ENCODE results near the gene PTHLH. TPM values are rescaled to one million over a fixed set of nuclear protein-coding genes. Genes with fewer than 3 reads are reported as not detected.

PTHLH gene
- 0.60 TPM for polyA plus RNA-seq (2012; ENCODE audit: insufficient read length, low read depth)

DNA sequence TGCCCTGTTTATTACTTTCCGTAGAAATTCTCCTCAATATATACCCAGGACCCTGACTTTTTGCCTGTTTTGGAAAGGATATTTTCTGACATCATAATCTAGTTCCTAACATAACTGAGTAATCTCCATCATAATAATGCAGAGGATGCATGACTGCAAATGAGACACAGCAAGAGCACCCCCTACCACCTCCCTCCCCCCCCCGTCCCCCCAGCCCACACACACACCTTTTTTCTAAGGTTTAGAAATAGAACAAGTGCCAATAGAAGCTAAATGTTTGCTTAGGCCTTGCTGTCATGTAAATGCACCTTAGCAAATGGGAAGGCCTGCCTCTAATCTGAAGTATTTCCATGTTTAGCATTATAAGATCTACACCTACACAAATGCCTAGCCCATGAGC, at the start of gene PTHLH:
Gene PTHLH, minus strand, starts transcription at position 13 of the 400 bp plus-strand sequence. CDS start 3,239 bp downstream, outside the sequence.
- no peak for TF ChIP-seq POLR2AphosphoS5 (IDR thresholded peaks at IDR 0.05; ENCODE audit: low read depth, low read length)

DNA sequence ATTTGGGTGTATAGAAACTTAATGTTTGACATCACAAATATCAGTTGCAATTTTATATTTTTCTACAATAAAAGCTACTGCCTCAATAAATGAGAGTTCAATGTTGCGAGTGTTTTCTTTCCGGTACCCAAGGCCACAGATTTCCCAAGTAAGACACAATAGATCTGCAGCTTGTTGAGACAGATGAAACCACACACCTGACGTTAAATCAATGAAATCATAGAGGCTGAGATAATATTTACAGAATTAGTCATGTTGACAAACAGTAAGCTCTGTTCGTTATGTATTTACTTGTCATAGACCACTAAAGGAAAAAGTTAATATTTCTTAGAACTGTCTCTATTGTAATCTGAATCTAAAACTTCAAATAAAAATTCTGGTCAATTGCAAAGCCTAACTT, 49.2 kb upstream of the PTHLH start:
- TF ChIP-seq, protein P1, sequence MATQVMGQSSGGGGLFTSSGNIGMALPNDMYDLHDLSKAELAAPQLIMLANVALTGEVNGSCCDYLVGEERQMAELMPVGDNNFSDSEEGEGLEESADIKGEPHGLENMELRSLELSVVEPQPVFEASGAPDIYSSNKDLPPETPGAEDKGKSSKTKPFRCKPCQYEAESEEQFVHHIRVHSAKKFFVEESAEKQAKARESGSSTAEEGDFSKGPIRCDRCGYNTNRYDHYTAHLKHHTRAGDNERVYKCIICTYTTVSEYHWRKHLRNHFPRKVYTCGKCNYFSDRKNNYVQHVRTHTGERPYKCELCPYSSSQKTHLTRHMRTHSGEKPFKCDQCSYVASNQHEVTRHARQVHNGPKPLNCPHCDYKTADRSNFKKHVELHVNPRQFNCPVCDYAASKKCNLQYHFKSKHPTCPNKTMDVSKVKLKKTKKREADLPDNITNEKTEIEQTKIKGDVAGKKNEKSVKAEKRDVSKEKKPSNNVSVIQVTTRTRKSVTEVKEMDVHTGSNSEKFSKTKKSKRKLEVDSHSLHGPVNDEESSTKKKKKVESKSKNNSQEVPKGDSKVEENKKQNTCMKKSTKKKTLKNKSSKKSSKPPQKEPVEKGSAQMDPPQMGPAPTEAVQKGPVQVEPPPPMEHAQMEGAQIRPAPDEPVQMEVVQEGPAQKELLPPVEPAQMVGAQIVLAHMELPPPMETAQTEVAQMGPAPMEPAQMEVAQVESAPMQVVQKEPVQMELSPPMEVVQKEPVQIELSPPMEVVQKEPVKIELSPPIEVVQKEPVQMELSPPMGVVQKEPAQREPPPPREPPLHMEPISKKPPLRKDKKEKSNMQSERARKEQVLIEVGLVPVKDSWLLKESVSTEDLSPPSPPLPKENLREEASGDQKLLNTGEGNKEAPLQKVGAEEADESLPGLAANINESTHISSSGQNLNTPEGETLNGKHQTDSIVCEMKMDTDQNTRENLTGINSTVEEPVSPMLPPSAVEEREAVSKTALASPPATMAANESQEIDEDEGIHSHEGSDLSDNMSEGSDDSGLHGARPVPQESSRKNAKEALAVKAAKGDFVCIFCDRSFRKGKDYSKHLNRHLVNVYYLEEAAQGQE (IDR thresholded peaks at IDR 0.05; ENCODE audit: insufficient read depth in 1 of 2, low read depth in 2 of 2, low read length in 2 of 2), result no peak
- TF ChIP-seq POLR2AphosphoS5 (IDR thresholded peaks at IDR 0.05; ENCODE audit: low read depth, low read length), result no peak
- TF ChIP-seq FOXP2 (optimal IDR thresholded peaks at IDR 0.05; ENCODE audit: borderline replicate concordance, extremely low read depth, extremely low read length, insufficient read depth), result no peak
- TF ChIP-seq TAF1 (IDR thresholded peaks at IDR 0.05; ENCODE audit: borderline replicate concordance, insufficient read depth, low read length), result no peak
- no peak for TF ChIP-seq SIN3A (IDR thresholded peaks at IDR 0.05; ENCODE audit: borderline replicate concordance, insufficient read depth, low read length)

- TF ChIP-seq FOXP2 (optimal IDR thresholded peaks at IDR 0.05; ENCODE audit: borderline replicate concordance, extremely low read depth, extremely low read length, insufficient read depth) (no peak), TAF1 (IDR thresholded peaks at IDR 0.05; ENCODE audit: borderline replicate concordance, insufficient read depth, low read length) (no peak), POLR2AphosphoS5 (IDR thresholded peaks at IDR 0.05; ENCODE audit: low read depth, low read length) (no peak), SIN3A (IDR thresholded peaks at IDR 0.05; ENCODE audit: borderline replicate concordance, insufficient read depth, low read length) (no peak)
- TF ChIP-seq, protein P1 (IDR thresholded peaks at IDR 0.05; ENCODE audit: insufficient read depth in 1 of 2, low read depth in 2 of 2, low read length in 2 of 2), result no peak
Measured at GRCh38 chr12:28017873-28018255, 45.3 kb upstream of the PTHLH start.

- TF ChIP-seq SIN3A (IDR thresholded peaks at IDR 0.05; ENCODE audit: borderline replicate concordance, insufficient read depth, low read length), result no peak
- TF ChIP-seq POLR2AphosphoS5 (IDR thresholded peaks at IDR 0.05; ENCODE audit: low read depth, low read length), result no peak
- TF ChIP-seq, protein P1 (IDR thresholded peaks at IDR 0.05; ENCODE audit: insufficient read depth in 1 of 2, low read depth in 2 of 2, low read length in 2 of 2), result no peak
- no peak for TF ChIP-seq TAF1 (IDR thresholded peaks at IDR 0.05; ENCODE audit: borderline replicate concordance, insufficient read depth, low read length)
- no peak for TF ChIP-seq FOXP2 (optimal IDR thresholded peaks at IDR 0.05; ENCODE audit: borderline replicate concordance, extremely low read depth, extremely low read length, insufficient read depth)
Measured at GRCh38 chr12:28017126-28017872, 44.8 kb upstream of the PTHLH start.

- TF ChIP-seq SIN3A (IDR thresholded peaks at IDR 0.05; ENCODE audit: borderline replicate concordance, insufficient read depth, low read length) (no peak), TAF1 (IDR thresholded peaks at IDR 0.05; ENCODE audit: borderline replicate concordance, insufficient read depth, low read length) (no peak), FOXP2 (optimal IDR thresholded peaks at IDR 0.05; ENCODE audit: borderline replicate concordance, extremely low read depth, extremely low read length, insufficient read depth) (no peak), POLR2AphosphoS5 (IDR thresholded peaks at IDR 0.05; ENCODE audit: low read depth, low read length) (no peak)
- TF ChIP-seq, protein P1 (IDR thresholded peaks at IDR 0.05; ENCODE audit: insufficient read depth in 1 of 2, low read depth in 2 of 2, low read length in 2 of 2), result no peak
Measured at GRCh38 chr12:28015165-28015564, 42.6 kb upstream of the PTHLH start.
